GM23338 (cell line): Measurements from ENCODE around the gene HSDL1. TPM values are rescaled to one million over a fixed set of nuclear protein-coding genes. Genes with fewer than 3 reads are reported as not detected.

Experiments used
- ATAC-seq: fragments of 200-7000 bp; cut with Tn5 transposase; 3 replicates; pipeline ENCODE4 v1.9.1; 2020
- DNase-seq: peaks from one replicate; pipeline ENCODE4 v3.0.0-alpha.2; 2015; ENCODE audit warnings: low spot score
- H2AFZ ChIP-seq: fragments of 200-600 bp; sonication (generic); 2 replicates; pipeline ENCODE4 v1.8.0; 2016; ENCODE audit warnings: antibody characterized with exemption, mild to moderate bottlenecking, moderate library complexity
- H3F3A ChIP-seq: fragments of 200-600 bp; sonication (generic); replicated peaks from 2 replicates; pipeline ENCODE4 v1.8.0; 2017; ENCODE audit warnings: antibody characterized with exemption, mixed run types, low read depth
- H3K27ac ChIP-seq: fragments of 200-600 bp; sonication (generic); 2 replicates; pipeline ENCODE4 v1.6.1; 2016; ENCODE audit warnings: low read depth
- H3K27me3 ChIP-seq: fragments of 200-600 bp; sonication (generic); 2 replicates; pipeline ENCODE4 v1.8.0; 2016; ENCODE audit warnings: mild to moderate bottlenecking, mixed run types, moderate library complexity; ENCODE audit not compliant: insufficient read depth
- H3K36me3 ChIP-seq: fragments of 200-600 bp; sonication (generic); 2 replicates; pipeline ENCODE4 v1.8.0; 2016; ENCODE audit warnings: mild to moderate bottlenecking; ENCODE audit not compliant: insufficient read depth
- H3K4me1 ChIP-seq: fragments of 200-600 bp; sonication (generic); 2 replicates; pipeline ENCODE4 v1.8.0; 2016; ENCODE audit warnings: mild to moderate bottlenecking, moderate library complexity; ENCODE audit not compliant: insufficient read depth
- H3K4me2 ChIP-seq: fragments of 200-600 bp; sonication (generic); 2 replicates; pipeline ENCODE4 v1.7.1; 2017; ENCODE audit warnings: mixed run types
- H3K4me3 ChIP-seq: fragments of 200-600 bp; sonication (generic); 2 replicates; pipeline ENCODE4 v1.6.1; 2016; ENCODE audit warnings: mixed run types
- H3K79me2 ChIP-seq: fragments of 200-600 bp; sonication (generic); replicated peaks from 2 replicates; pipeline ENCODE4 v1.8.0; 2017; ENCODE audit warnings: mild to moderate bottlenecking; ENCODE audit not compliant: insufficient read depth
- H3K9me2 ChIP-seq: fragments of 200-600 bp; sonication (generic); 2 replicates; pipeline ENCODE4 v1.8.0; 2017; ENCODE audit not compliant: insufficient read depth
- H4K20me1 ChIP-seq: fragments of 200-600 bp; sonication (generic); replicated peaks from 2 replicates; pipeline ENCODE4 v1.8.0; 2017; ENCODE audit warnings: mild to moderate bottlenecking; ENCODE audit not compliant: insufficient read depth
- H3K27ac Mint-ChIP-seq: 2 replicates; pipeline ENCODE4 v1.8.0; 2020; ENCODE audit warnings: inconsistent platforms, mild to moderate bottlenecking, moderate library complexity, mixed read lengths
- H3K27me3 Mint-ChIP-seq: 3 replicates; pipeline ENCODE4 v1.8.0; 2022; ENCODE audit warnings: low read depth, mild to moderate bottlenecking, moderate library complexity, mixed read lengths, inconsistent platforms; ENCODE audit not compliant: insufficient read depth, poor library complexity
- H3K36me3 Mint-ChIP-seq: 3 replicates; pipeline ENCODE4 v1.8.0; 2021; ENCODE audit warnings: low read depth, mild to moderate bottlenecking, inconsistent platforms, moderate library complexity, mixed read lengths
- H3K4me1 Mint-ChIP-seq: 3 replicates; pipeline ENCODE4 v1.8.0; 2020; ENCODE audit warnings: mild to moderate bottlenecking, inconsistent platforms, mixed read lengths
- H3K4me3 Mint-ChIP-seq: 3 replicates; pipeline ENCODE4 v1.8.0; 2021; ENCODE audit warnings: moderate library complexity, mild to moderate bottlenecking, inconsistent platforms, mixed read lengths
- H3K9me3 Mint-ChIP-seq: 3 replicates; pipeline ENCODE4 v1.8.0; 2020; ENCODE audit warnings: moderate library complexity, mild to moderate bottlenecking, inconsistent platforms, mixed read lengths
- CREB1 ChIP-seq: fragments of 250-450 bp; sonication (Bioruptor Pico); IDR thresholded peaks from 2 replicates; pipeline ENCODE4 v1.5.0; 2020; ENCODE audit warnings: low read depth, mild to moderate bottlenecking, moderate library complexity
- EZH2 ChIP-seq: fragments of 200-600 bp; sonication (generic); IDR thresholded peaks from one replicate; pipeline ENCODE4 v1.8.0; 2017; ENCODE audit warnings: antibody characterized with exemption, mild to moderate bottlenecking, low read depth; ENCODE audit not compliant: unreplicated experiment
- NANOG ChIP-seq: IDR thresholded peaks from 2 replicates; pipeline ENCODE4 v1.6.1; 2016; ENCODE audit warnings: antibody characterized with exemption, borderline replicate concordance
- POLR2AphosphoS5 ChIP-seq: IDR thresholded peaks from 2 replicates; pipeline ENCODE4 v1.6.1; 2016; ENCODE audit warnings: antibody characterized with exemption, low read depth
- ZNF331 ChIP-seq: fragments of 250-450 bp; sonication (Bioruptor Pico); IDR thresholded peaks from 2 replicates; pipeline ENCODE4 v1.5.0; 2020; ENCODE audit warnings: low read depth, mild to moderate bottlenecking, moderate library complexity
- polyA plus RNA-seq: library from polyadenylated mRNA; unstranded; fragments of >200 nt; fragmentation: Nextera tagmentation; extraction: Ambion mirVana; gene quantifications from 2 replicates; pipeline ENCODE4 v1.2.1, GENCODE V29; 2016
- total RNA-seq: library from RNA; depleted of rRNA; stranded (reverse); fragments of >200 nt; shearing (Covaris generic); gene quantifications from 2 replicates; pipeline ENCODE4 v1.2.3, GENCODE V29; 2014
- TF ChIP-seq, protein P1 (sequence below): IDR thresholded peaks from 2 replicates; pipeline ENCODE4 v1.6.1; 2016; ENCODE audit warnings: antibody characterized with exemption
- TF ChIP-seq, protein P2 (sequence below): IDR thresholded peaks from one replicate; pipeline ENCODE4 v1.6.1; 2018; ENCODE audit warnings: antibody characterized with exemption; ENCODE audit not compliant: unreplicated experiment
- TF ChIP-seq, protein P3 (sequence below), 2 experiments: fragments of 200-600 bp in 1 of 2; sonication (generic) in 1 of 2; conservative IDR thresholded peaks; 2 replicates each; pipeline versions ENCODE4 v1.5.1 to v1.6.1; 2016 to 2017; ENCODE audit warnings: antibody characterized with exemption in 2 of 2, low read depth in 2 of 2, mild to moderate bottlenecking in 2 of 2, moderate library complexity in 1 of 2

Gene HSDL1
- total and polyA plus RNA-seq, 2 experiments from 2014 or later: 16.6 to 46.1 TPM

DNA sequence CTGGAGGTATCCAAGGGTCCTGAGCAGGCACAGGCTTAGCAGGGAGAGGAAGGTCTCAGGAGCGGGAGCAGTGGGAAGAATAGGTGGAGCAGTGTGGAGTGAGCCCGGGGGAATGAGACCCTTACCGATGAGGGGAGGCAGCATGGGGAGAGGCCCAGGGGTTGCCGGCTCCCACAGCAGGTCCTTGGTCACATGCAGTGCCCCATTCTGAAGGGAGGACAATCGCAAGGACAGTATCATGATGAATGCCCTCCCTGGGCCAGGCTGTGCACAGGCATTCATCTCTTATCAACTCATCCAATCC, 38.5 kb upstream of the HSDL1 start:
- H3K27ac Mint-ChIP-seq: no peak overlapping the region
- no peaks in the 10 kb centered on the region; the same call in 1 of the 2 replicates for H3K36me3 ChIP-seq
- H3K4me2 ChIP-seq: no peak overlapping the region
- H3K79me2 ChIP-seq: peaks cover 31% of the 10 kb centered on the region
- no peak for DNase-seq
- H3F3A ChIP-seq: no peaks in the 10 kb centered on the region
- no peaks in the 10 kb centered on the region for H3K27me3 ChIP-seq
- H2AFZ ChIP-seq: no peak overlapping the region
- no peak overlapping the region for H3K4me3 ChIP-seq
- peaks cover 7% of the 10 kb centered on the region; the same call in 2 of the 3 replicates for H3K4me1 Mint-ChIP-seq
- TF ChIP-seq CREB1 (CRISPR knock-in tag): no peak
- TF ChIP-seq EZH2: no peak
- TF ChIP-seq POLR2AphosphoS5: no peak
- TF ChIP-seq NANOG: no peak
- no peak for ATAC-seq
- H3K4me3 Mint-ChIP-seq: no peak overlapping the region
- H3K4me1 ChIP-seq: 0 out of 2 replicates have a peak, but pooled peaks cover 6% of the 10 kb centered on the region
- no peak overlapping the region for H3K27ac ChIP-seq
- H3K27me3 Mint-ChIP-seq: peaks cover 6% of the 10 kb centered on the region
- no peaks in the 10 kb centered on the region for H3K9me2 ChIP-seq
- H3K36me3 Mint-ChIP-seq: peaks cover 38% of the 10 kb centered on the region
- H4K20me1 ChIP-seq: 0 out of 2 replicates have a peak, but pooled peaks cover 4% of the 10 kb centered on the region
- H3K9me3 Mint-ChIP-seq: no peaks in the 10 kb centered on the region

DNA sequence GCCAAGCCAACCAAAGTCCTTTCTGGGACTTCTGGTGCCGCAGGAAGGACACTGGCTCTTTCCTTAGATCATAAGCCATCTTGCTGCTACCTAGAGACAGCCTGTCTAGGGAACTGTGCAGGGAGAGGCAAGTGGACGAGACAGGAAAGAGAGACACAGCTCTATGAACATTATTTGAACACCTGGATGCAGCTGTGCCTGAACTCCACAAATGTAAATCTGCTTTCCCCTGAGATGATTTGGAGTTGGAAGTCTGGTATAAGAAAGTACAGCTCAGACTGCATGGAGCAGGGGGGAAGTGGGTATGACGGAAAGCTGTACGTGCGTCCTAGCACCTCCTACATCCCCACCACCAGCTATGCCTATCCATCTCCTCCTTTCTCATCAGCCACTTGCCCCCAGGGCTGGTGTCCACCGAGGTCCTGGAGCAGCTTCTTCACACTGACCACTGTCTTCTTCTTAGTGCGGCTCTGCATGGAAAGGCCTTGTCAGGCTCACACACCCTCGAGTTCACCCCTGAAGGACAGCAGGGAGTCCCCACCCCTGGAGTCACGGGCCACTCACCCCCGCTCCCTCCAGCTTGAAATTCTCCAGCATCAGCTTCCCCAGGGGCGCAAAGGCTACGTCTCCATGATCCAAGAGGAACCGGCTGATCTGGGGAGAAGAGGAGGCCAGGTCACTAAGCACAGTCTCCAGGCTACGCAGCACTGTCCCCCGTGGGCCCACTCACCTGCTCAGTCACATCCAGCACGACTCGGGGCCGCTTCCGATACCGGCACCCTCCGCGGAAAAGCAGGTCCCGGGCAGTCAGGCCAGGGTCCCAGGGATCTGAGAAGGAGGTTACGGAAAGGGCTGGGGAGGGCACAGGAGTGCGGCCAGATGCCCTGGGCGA, 37.9 kb upstream of the HSDL1 start:
- Histone ChIP-seq H3K9me2 (no peaks in the 10 kb centered on the region), H3K36me3 (no peaks in the 10 kb centered on the region; the same call in 1 of the 2 replicates), H3K27me3 (no peaks in the 10 kb centered on the region), H3K27ac (no peak overlapping the region), H3K79me2 (peaks cover 31% of the 10 kb centered on the region), H3K4me3 (no peak overlapping the region), H3F3A (no peaks in the 10 kb centered on the region), H4K20me1 (0 out of 2 replicates have a peak, but pooled peaks cover 4% of the 10 kb centered on the region), H3K4me1 (0 out of 2 replicates have a peak, but pooled peaks cover 6% of the 10 kb centered on the region), H2AFZ (no peak overlapping the region), H3K4me2 (no peak overlapping the region)
- Mint-ChIP-seq H3K4me1 (peaks cover 7% of the 10 kb centered on the region; the same call in 2 of the 3 replicates), H3K27me3 (peaks cover 6% of the 10 kb centered on the region), H3K4me3 (no peak overlapping the region), H3K9me3 (no peaks in the 10 kb centered on the region), H3K36me3 (peaks cover 44% of the 10 kb centered on the region), H3K27ac (no peak overlapping the region)
- DNase-seq (no peak), ATAC-seq (no peak)
- TF ChIP-seq, protein P1, sequence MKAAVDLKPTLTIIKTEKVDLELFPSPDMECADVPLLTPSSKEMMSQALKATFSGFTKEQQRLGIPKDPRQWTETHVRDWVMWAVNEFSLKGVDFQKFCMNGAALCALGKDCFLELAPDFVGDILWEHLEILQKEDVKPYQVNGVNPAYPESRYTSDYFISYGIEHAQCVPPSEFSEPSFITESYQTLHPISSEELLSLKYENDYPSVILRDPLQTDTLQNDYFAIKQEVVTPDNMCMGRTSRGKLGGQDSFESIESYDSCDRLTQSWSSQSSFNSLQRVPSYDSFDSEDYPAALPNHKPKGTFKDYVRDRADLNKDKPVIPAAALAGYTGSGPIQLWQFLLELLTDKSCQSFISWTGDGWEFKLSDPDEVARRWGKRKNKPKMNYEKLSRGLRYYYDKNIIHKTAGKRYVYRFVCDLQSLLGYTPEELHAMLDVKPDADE: no peak
- no peak for TF ChIP-seq ZNF331 (CRISPR knock-in tag)
- TF ChIP-seq NANOG: no peak
- TF ChIP-seq, protein P2, sequence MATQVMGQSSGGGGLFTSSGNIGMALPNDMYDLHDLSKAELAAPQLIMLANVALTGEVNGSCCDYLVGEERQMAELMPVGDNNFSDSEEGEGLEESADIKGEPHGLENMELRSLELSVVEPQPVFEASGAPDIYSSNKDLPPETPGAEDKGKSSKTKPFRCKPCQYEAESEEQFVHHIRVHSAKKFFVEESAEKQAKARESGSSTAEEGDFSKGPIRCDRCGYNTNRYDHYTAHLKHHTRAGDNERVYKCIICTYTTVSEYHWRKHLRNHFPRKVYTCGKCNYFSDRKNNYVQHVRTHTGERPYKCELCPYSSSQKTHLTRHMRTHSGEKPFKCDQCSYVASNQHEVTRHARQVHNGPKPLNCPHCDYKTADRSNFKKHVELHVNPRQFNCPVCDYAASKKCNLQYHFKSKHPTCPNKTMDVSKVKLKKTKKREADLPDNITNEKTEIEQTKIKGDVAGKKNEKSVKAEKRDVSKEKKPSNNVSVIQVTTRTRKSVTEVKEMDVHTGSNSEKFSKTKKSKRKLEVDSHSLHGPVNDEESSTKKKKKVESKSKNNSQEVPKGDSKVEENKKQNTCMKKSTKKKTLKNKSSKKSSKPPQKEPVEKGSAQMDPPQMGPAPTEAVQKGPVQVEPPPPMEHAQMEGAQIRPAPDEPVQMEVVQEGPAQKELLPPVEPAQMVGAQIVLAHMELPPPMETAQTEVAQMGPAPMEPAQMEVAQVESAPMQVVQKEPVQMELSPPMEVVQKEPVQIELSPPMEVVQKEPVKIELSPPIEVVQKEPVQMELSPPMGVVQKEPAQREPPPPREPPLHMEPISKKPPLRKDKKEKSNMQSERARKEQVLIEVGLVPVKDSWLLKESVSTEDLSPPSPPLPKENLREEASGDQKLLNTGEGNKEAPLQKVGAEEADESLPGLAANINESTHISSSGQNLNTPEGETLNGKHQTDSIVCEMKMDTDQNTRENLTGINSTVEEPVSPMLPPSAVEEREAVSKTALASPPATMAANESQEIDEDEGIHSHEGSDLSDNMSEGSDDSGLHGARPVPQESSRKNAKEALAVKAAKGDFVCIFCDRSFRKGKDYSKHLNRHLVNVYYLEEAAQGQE: no peak
- TF ChIP-seq, protein P3, sequence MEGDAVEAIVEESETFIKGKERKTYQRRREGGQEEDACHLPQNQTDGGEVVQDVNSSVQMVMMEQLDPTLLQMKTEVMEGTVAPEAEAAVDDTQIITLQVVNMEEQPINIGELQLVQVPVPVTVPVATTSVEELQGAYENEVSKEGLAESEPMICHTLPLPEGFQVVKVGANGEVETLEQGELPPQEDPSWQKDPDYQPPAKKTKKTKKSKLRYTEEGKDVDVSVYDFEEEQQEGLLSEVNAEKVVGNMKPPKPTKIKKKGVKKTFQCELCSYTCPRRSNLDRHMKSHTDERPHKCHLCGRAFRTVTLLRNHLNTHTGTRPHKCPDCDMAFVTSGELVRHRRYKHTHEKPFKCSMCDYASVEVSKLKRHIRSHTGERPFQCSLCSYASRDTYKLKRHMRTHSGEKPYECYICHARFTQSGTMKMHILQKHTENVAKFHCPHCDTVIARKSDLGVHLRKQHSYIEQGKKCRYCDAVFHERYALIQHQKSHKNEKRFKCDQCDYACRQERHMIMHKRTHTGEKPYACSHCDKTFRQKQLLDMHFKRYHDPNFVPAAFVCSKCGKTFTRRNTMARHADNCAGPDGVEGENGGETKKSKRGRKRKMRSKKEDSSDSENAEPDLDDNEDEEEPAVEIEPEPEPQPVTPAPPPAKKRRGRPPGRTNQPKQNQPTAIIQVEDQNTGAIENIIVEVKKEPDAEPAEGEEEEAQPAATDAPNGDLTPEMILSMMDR (conservative IDR thresholded peaks at IDR 0.05; ENCODE audit: low read depth in 2 of 2): no peak
